Measurements from ENCODE around the gene HEPACAM2.

HEPACAM2 gene

GRCh38 chr7:93147363-93147762 is 78.9 kb downstream of the HEPACAM2 start:
- peak; percentile 45 for DNase-seq (ENCODE audit: low spot score)

- no peak for DNase-seq (ENCODE audit: low spot score)
Observed at GRCh38 chr7:93146472-93147141, 79.7 kb downstream of the HEPACAM2 start.

GRCh38 chr7:93146036-93146435 is 80.2 kb downstream of the HEPACAM2 start:
- DNase-seq (ENCODE audit: low spot score): no peak

- no peak for DNase-seq (ENCODE audit: low spot score)
Observed at GRCh38 chr7:93145354-93145753, 80.9 kb downstream of the HEPACAM2 start.

- DNase-seq (ENCODE audit: low spot score): no peak
Observed at GRCh38 chr7:93142127-93142526, 84.1 kb downstream of the HEPACAM2 start.

DNA sequence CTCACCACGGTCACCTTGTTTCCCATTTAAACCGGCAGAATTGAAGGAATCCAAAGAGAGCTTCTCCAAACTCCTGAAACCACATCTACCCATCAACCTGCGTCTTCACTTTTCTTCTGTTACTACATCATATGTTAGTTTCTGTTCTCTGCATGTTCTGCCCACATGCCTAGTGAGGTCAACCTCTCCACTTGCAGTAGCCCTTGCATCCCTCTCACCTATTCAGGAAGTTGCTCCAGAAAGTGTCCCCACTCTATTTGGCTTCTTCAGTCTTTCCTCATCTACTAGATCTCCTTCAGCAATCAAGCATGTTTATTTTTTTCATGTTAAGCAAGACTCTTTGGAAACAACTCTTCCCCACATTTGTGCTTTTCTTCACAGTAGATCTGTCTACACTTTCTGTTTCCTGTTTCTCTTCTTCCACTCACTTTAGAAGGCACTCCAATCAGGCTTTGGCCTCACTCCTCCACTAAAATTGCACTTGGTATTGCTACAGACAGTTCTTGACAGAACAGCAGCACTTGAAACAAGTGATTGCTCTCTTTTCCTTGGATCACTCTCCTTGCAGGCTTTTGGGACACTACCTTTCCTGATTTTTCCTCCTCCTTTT is 85.6 kb downstream of the HEPACAM2 start:
- no peak for DNase-seq (ENCODE audit: low spot score)

- no peak for DNase-seq (ENCODE audit: low spot score)
Observed at GRCh38 chr7:93138576-93138975, 87.7 kb downstream of the HEPACAM2 start.

All from Ammon's horn (tissue), 1 donor.